Measurements from ENCODE around the gene GPC6.

The GPC6 gene

GRCh38 chr13:94218537-94218936, 991.9 kb downstream of the GPC6 start:
- no CpG with 5 or more reads among the region's 2 CpGs for WGBS (ENCODE audit: extremely low coverage, insufficient coverage, insufficient read length)
- no peak overlapping the region for H2BK5ac ChIP-seq (ENCODE audit: low read depth, low read length, poor library complexity)

GRCh38 chr13:94218951-94219350, 992.3 kb downstream of the GPC6 start:
- Histone ChIP-seq H3K4me2 (ENCODE audit: low read length) (no peak overlapping the region), H2BK120ac (ENCODE audit: insufficient read depth, low read length, poor library complexity) (no peak overlapping the region), H3K9ac (ENCODE audit: low read length) (no peak overlapping the region), H3K79me2 (ENCODE audit: control insufficient read depth, insufficient read depth, low read length, poor library complexity) (no peaks in the 10 kb centered on the region), H4K91ac (ENCODE audit: low read depth, low read length) (no peak overlapping the region), H3K18ac (ENCODE audit: low read length) (no peak overlapping the region), H3K4me3 (ENCODE audit: low read depth, low read length) (no peak overlapping the region), H3K36me3 (ENCODE audit: control insufficient read depth in 1 of 2, insufficient read depth in 2 of 2, low read length in 2 of 2) (no peaks in the 10 kb centered on the region), H2BK12ac (ENCODE audit: low read length) (no peak overlapping the region), H2BK5ac (ENCODE audit: low read depth, low read length, poor library complexity) (no peak overlapping the region), H3K4me1 (ENCODE audit: control insufficient read depth in 1 of 2, insufficient read depth in 2 of 2, low read length in 2 of 2) (no peaks in the 10 kb centered on the region), H3K9me3 (ENCODE audit: insufficient read depth, low read depth, low read length) (no peaks in the 10 kb centered on the region), H3K79me1 (ENCODE audit: low read length) (no peaks in the 10 kb centered on the region), H3K27me3 (ENCODE audit: insufficient read depth, low read length) (no peaks in the 10 kb centered on the region), H3K4ac (ENCODE audit: low read depth, low read length) (no peak overlapping the region), H2AFZ (ENCODE audit: insufficient read depth, low read length, poor library complexity) (no peak overlapping the region), H4K12ac (ENCODE audit: low read depth, low read length) (no peak overlapping the region), H3K14ac (ENCODE audit: low read length) (no peak overlapping the region), H3K27ac (ENCODE audit: low read depth, low read length) (no peak overlapping the region), H2AK5ac (ENCODE audit: low read length) (no peak overlapping the region), H3K23ac (ENCODE audit: low read length) (no peak overlapping the region), H4K8ac (ENCODE audit: low read depth, low read length) (no peak overlapping the region)
- DNase-seq: no peak
- no CpG with 5 or more reads among the region's 3 CpGs for WGBS (ENCODE audit: extremely low coverage, insufficient coverage, insufficient read length)

More at GRCh38 chr13:94218537-94218936, 991.9 kb downstream of the GPC6 start:
- H4K12ac ChIP-seq (ENCODE audit: low read depth, low read length): no peak overlapping the region
- no peaks in the 10 kb centered on the region for H3K4me1 ChIP-seq (ENCODE audit: control insufficient read depth in 1 of 2, insufficient read depth in 2 of 2, low read length in 2 of 2)
- no peak overlapping the region for H3K23ac ChIP-seq (ENCODE audit: low read length)
- no peak overlapping the region for H4K8ac ChIP-seq (ENCODE audit: low read depth, low read length)
- no peak overlapping the region for H2BK120ac ChIP-seq (ENCODE audit: insufficient read depth, low read length, poor library complexity)
- no peak overlapping the region for H3K9ac ChIP-seq (ENCODE audit: low read length)
- no peak overlapping the region for H3K4me2 ChIP-seq (ENCODE audit: low read length)
- H3K4ac ChIP-seq (ENCODE audit: low read depth, low read length): no peak overlapping the region
- H3K79me2 ChIP-seq (ENCODE audit: control insufficient read depth, insufficient read depth, low read length, poor library complexity): no peaks in the 10 kb centered on the region
- no peak overlapping the region for H2BK12ac ChIP-seq (ENCODE audit: low read length)
- H3K27ac ChIP-seq (ENCODE audit: low read depth, low read length): no peak overlapping the region
- no peaks in the 10 kb centered on the region for H3K9me3 ChIP-seq (ENCODE audit: insufficient read depth, low read depth, low read length)
- H4K91ac ChIP-seq (ENCODE audit: low read depth, low read length): no peak overlapping the region
- no peaks in the 10 kb centered on the region for H3K79me1 ChIP-seq (ENCODE audit: low read length)
- H3K14ac ChIP-seq (ENCODE audit: low read length): no peak overlapping the region
- no peaks in the 10 kb centered on the region for H3K36me3 ChIP-seq (ENCODE audit: control insufficient read depth in 1 of 2, insufficient read depth in 2 of 2, low read length in 2 of 2)
- no peaks in the 10 kb centered on the region for H3K27me3 ChIP-seq (ENCODE audit: insufficient read depth, low read length)
- no peak for DNase-seq
- no peak overlapping the region for H2AFZ ChIP-seq (ENCODE audit: insufficient read depth, low read length, poor library complexity)
- no peak overlapping the region for H2AK5ac ChIP-seq (ENCODE audit: low read length)
- no peak overlapping the region for H3K4me3 ChIP-seq (ENCODE audit: low read depth, low read length)
- no peak overlapping the region for H3K18ac ChIP-seq (ENCODE audit: low read length)

GRCh38 chr13:94224670-94225069, 998.1 kb downstream of the GPC6 start:
- WGBS (ENCODE audit: extremely low coverage, insufficient coverage, insufficient read length): no CpG with 5 or more reads among the region's 3 CpGs

GRCh38 chr13:94227255-94227879, 1000.8 kb downstream of the GPC6 start:
- DNase-seq: no peak
- peaks cover 3% of the 10 kb centered on the region for H3K9me3 ChIP-seq (ENCODE audit: insufficient read depth, low read depth, low read length)
- H3K4ac ChIP-seq (ENCODE audit: low read depth, low read length): no peak overlapping the region
- H4K12ac ChIP-seq (ENCODE audit: low read depth, low read length): no peak overlapping the region
- H3K4me2 ChIP-seq (ENCODE audit: low read length): no peak overlapping the region
- H3K18ac ChIP-seq (ENCODE audit: low read length): no peak overlapping the region
- no peak overlapping the region for H2BK12ac ChIP-seq (ENCODE audit: low read length)
- no peaks in the 10 kb centered on the region for H3K4me1 ChIP-seq (ENCODE audit: control insufficient read depth in 1 of 2, insufficient read depth in 2 of 2, low read length in 2 of 2)
- H3K27me3 ChIP-seq (ENCODE audit: insufficient read depth, low read length): no peaks in the 10 kb centered on the region
- H3K14ac ChIP-seq (ENCODE audit: low read length): no peak overlapping the region
- H3K79me1 ChIP-seq (ENCODE audit: low read length): no peaks in the 10 kb centered on the region
- H3K36me3 ChIP-seq (ENCODE audit: control insufficient read depth in 1 of 2, insufficient read depth in 2 of 2, low read length in 2 of 2): no peaks in the 10 kb centered on the region
- H4K8ac ChIP-seq (ENCODE audit: low read depth, low read length): no peak overlapping the region
- H3K23ac ChIP-seq (ENCODE audit: low read length): no peak overlapping the region
- H4K91ac ChIP-seq (ENCODE audit: low read depth, low read length): no peak overlapping the region
- no peaks in the 10 kb centered on the region for H3K79me2 ChIP-seq (ENCODE audit: control insufficient read depth, insufficient read depth, low read length, poor library complexity)
- WGBS (ENCODE audit: extremely low coverage, insufficient coverage, insufficient read length): no CpG with 5 or more reads among the region's 6 CpGs
- H3K27ac ChIP-seq (ENCODE audit: low read depth, low read length): no peak overlapping the region
- H2BK120ac ChIP-seq (ENCODE audit: insufficient read depth, low read length, poor library complexity): no peak overlapping the region
- H2AK5ac ChIP-seq (ENCODE audit: low read length): no peak overlapping the region
- H3K9ac ChIP-seq (ENCODE audit: low read length): no peak overlapping the region
- H2BK5ac ChIP-seq (ENCODE audit: low read depth, low read length, poor library complexity): no peak overlapping the region
- no peak overlapping the region for H3K4me3 ChIP-seq (ENCODE audit: low read depth, low read length)
- H2AFZ ChIP-seq (ENCODE audit: insufficient read depth, low read length, poor library complexity): no peak overlapping the region

More at GRCh38 chr13:94224670-94225069, 998.1 kb downstream of the GPC6 start:
- H3K79me2 ChIP-seq (ENCODE audit: control insufficient read depth, insufficient read depth, low read length, poor library complexity): no peaks in the 10 kb centered on the region
- H3K27me3 ChIP-seq (ENCODE audit: insufficient read depth, low read length): no peaks in the 10 kb centered on the region
- no peak overlapping the region for H4K12ac ChIP-seq (ENCODE audit: low read depth, low read length)
- H4K8ac ChIP-seq (ENCODE audit: low read depth, low read length): no peak overlapping the region
- no peaks in the 10 kb centered on the region for H3K36me3 ChIP-seq (ENCODE audit: control insufficient read depth in 1 of 2, insufficient read depth in 2 of 2, low read length in 2 of 2)
- DNase-seq: no peak
- H3K9me3 ChIP-seq (ENCODE audit: insufficient read depth, low read depth, low read length): no peaks in the 10 kb centered on the region
- H3K4me3 ChIP-seq (ENCODE audit: low read depth, low read length): no peak overlapping the region
- no peak overlapping the region for H3K9ac ChIP-seq (ENCODE audit: low read length)
- H3K23ac ChIP-seq (ENCODE audit: low read length): no peak overlapping the region
- no peaks in the 10 kb centered on the region for H3K79me1 ChIP-seq (ENCODE audit: low read length)
- no peak overlapping the region for H3K18ac ChIP-seq (ENCODE audit: low read length)
- H2AFZ ChIP-seq (ENCODE audit: insufficient read depth, low read length, poor library complexity): no peak overlapping the region
- H4K91ac ChIP-seq (ENCODE audit: low read depth, low read length): no peak overlapping the region
- H2BK120ac ChIP-seq (ENCODE audit: insufficient read depth, low read length, poor library complexity): no peak overlapping the region
- no peak overlapping the region for H2BK5ac ChIP-seq (ENCODE audit: low read depth, low read length, poor library complexity)
- H3K4me1 ChIP-seq (ENCODE audit: control insufficient read depth in 1 of 2, insufficient read depth in 2 of 2, low read length in 2 of 2): no peaks in the 10 kb centered on the region
- H3K27ac ChIP-seq (ENCODE audit: low read depth, low read length): no peak overlapping the region
- H3K4ac ChIP-seq (ENCODE audit: low read depth, low read length): no peak overlapping the region
- H3K14ac ChIP-seq (ENCODE audit: low read length): no peak overlapping the region
- no peak overlapping the region for H3K4me2 ChIP-seq (ENCODE audit: low read length)
- H2BK12ac ChIP-seq (ENCODE audit: low read length): no peak overlapping the region
- no peak overlapping the region for H2AK5ac ChIP-seq (ENCODE audit: low read length)
